ENCODE measurements around the gene GPR155.

GRCh38 chr2:174518395-174518794, 31.6 kb upstream of the GPR155 start:
- TF ChIP-seq CTCF (IDR thresholded peaks at IDR 0.05; ENCODE audit: low read depth, low read length, poor library complexity, severe bottlenecking) (no peak), EZH2phosphoT487 (IDR thresholded peaks at IDR 0.05; ENCODE audit: borderline replicate concordance, low read length) (no peak)

Data from DOHH2 (cell line).